Osteoblast (primary cell): ENCODE data around the gene UBE2N. TPM values are rescaled to one million over a fixed set of nuclear protein-coding genes. Genes with fewer than 3 reads are reported as not detected.
"Not testable (repeated sequence)": the region's sequence is repeated elsewhere in the genome, so short reads cannot be mapped to it uniquely, and the experiment has no call there.

Experiments used
- DNase-seq: peaks from one replicate; pipeline ENCODE4 v3.0.0; 2011; ENCODE audit warnings: low spot score, mixed read lengths; ENCODE audit not compliant: insufficient read length; ENCODE audit errors: missing footprints
- H2AFZ ChIP-seq: 2 replicates; pipeline ENCODE4 v1.6.0; 2011; ENCODE audit warnings: mild to moderate bottlenecking, low read length
- H3K27ac ChIP-seq: 2 replicates; pipeline ENCODE4 v1.5.1; 2011; ENCODE audit warnings: mild to moderate bottlenecking, low read depth, low read length, moderate library complexity
- H3K27me3 ChIP-seq: 2 replicates; pipeline ENCODE4 v1.6.0; 2012; ENCODE audit warnings: mild to moderate bottlenecking, control low read depth, inconsistent platforms, low read length, moderate library complexity; ENCODE audit not compliant: insufficient read depth
- H3K36me3 ChIP-seq: 2 replicates; pipeline ENCODE4 v1.5.1; 2011; ENCODE audit warnings: mild to moderate bottlenecking, low read length, control low read depth, moderate library complexity; ENCODE audit not compliant: insufficient read depth
- H3K4me1 ChIP-seq: 2 replicates; pipeline ENCODE4 v1.5.1; 2011; ENCODE audit warnings: mild to moderate bottlenecking, low read length, control low read depth, moderate library complexity; ENCODE audit not compliant: insufficient read depth
- H3K4me2 ChIP-seq: 2 replicates; pipeline ENCODE4 v1.6.0; 2011; ENCODE audit warnings: mild to moderate bottlenecking, low read length; ENCODE audit not compliant: insufficient read depth
- H3K4me3 ChIP-seq: fragments of 200-600 bp; sonication (generic); 3 replicates; pipeline ENCODE4 v1.5.1; 2012; ENCODE audit warnings: mild to moderate bottlenecking, low read length, inconsistent platforms; ENCODE audit not compliant: insufficient read depth
- H3K79me2 ChIP-seq: 2 replicates; pipeline ENCODE4 v1.6.0; 2012; ENCODE audit warnings: mild to moderate bottlenecking, low read length, control low read depth, inconsistent platforms; ENCODE audit not compliant: insufficient read depth
- H3K9me3 ChIP-seq: 2 replicates; pipeline ENCODE4 v1.5.1; 2011; ENCODE audit warnings: low read depth, low read length, control low read depth
- H4K20me1 ChIP-seq: 2 replicates; pipeline ENCODE4 v1.6.0; 2012; ENCODE audit warnings: mild to moderate bottlenecking, low read length, control low read depth; ENCODE audit not compliant: insufficient read depth
- total RNA-seq: library from RNA; depleted of rRNA; stranded (reverse); fragments of >200 nt; gene quantifications from 2 replicates; pipeline ENCODE4 v1.2.3, GENCODE V29; 2012
- TF ChIP-seq, protein P1 (sequence below): IDR thresholded peaks from 2 replicates; pipeline ENCODE4 v1.5.1; 2011; ENCODE audit warnings: mild to moderate bottlenecking, low read depth, low read length, moderate library complexity; ENCODE audit errors: extremely low read depth

The UBE2N gene
- total RNA-seq, 1 donor: 44.2 TPM

DNA sequence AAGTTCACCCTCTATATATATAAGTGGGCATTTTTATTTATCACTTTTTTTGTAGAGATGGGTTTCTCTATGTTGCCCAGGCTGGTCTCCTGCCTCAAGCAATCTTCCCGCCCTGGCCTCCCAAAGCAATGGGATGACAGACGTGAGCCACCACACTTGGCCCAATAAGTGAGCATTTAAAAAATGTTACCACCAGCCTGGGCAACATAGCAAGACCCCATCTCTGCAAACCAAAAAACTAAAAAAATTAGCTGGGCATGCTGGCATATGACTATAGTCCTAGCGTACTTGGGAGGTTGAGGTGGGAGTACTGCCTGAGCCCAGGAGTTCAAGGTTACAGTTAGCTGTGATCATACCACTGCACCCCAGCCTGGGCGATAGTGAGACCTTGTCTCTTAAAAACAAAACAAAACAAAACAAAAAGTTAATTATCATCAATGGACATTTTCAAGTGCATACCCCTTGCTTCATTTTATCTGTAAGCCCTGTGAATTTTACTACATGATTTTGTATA, 23.7 kb downstream of the UBE2N start:
- TF ChIP-seq, protein P1, sequence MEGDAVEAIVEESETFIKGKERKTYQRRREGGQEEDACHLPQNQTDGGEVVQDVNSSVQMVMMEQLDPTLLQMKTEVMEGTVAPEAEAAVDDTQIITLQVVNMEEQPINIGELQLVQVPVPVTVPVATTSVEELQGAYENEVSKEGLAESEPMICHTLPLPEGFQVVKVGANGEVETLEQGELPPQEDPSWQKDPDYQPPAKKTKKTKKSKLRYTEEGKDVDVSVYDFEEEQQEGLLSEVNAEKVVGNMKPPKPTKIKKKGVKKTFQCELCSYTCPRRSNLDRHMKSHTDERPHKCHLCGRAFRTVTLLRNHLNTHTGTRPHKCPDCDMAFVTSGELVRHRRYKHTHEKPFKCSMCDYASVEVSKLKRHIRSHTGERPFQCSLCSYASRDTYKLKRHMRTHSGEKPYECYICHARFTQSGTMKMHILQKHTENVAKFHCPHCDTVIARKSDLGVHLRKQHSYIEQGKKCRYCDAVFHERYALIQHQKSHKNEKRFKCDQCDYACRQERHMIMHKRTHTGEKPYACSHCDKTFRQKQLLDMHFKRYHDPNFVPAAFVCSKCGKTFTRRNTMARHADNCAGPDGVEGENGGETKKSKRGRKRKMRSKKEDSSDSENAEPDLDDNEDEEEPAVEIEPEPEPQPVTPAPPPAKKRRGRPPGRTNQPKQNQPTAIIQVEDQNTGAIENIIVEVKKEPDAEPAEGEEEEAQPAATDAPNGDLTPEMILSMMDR: no peak
- Histone ChIP-seq H3K27ac (no peak overlapping the region), H3K27me3 (no peaks in the 10 kb centered on the region), H3K79me2 (peaks cover 96% of the 10 kb centered on the region), H3K4me3 (no peak overlapping the region), H2AFZ (no peak overlapping the region), H3K4me1 (peaks cover 20% of the 10 kb centered on the region), H3K9me3 (no peaks in the 10 kb centered on the region), H3K4me2 (no peak overlapping the region), H3K36me3 (no peaks in the 10 kb centered on the region), H4K20me1 (peaks cover 5% of the 10 kb centered on the region)
- no peak for DNase-seq

DNA sequence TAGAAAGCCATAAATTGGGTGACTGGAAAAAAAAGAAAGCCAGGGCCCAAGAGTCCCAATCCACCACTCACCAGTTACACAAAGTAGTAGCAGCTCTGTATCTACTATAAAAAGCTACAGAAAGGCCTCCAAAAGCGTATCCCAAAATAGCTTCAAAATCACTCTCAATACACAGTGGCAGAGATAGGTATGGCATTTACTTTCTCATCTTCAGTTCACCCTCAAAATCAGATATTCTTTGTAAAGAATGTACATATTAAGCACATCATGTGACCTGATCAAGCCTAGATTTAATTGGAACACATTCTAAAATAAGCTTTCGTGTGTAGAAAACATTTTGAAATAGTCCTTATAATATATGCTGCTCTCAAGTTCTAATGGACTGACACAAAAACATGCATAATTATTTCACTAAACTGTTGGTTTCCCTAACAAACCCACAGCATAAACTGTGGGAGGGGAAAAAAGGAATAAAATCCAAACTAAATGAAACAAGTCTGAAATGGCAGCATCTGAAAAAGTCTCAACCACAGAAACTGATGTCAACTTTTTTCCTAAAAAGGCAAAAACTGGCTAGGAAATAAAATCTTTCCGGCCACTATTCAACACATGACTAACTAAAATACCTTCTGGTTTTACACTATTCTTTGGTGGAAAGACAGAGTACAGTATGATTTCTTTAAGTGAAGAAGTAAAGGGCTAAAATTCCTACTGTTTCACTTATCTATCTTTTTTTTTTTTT, 25.9 kb downstream of the UBE2N start:
- H3K79me2 ChIP-seq: peaks cover 94% of the 10 kb centered on the region
- no peak overlapping the region for H2AFZ ChIP-seq
- TF ChIP-seq, protein P1: no peak
- DNase-seq: peak; percentile 51
- H3K4me3 ChIP-seq: peak overlapping the region; percentile 8
- H3K36me3 ChIP-seq: no peaks in the 10 kb centered on the region
- H3K27me3 ChIP-seq: no peaks in the 10 kb centered on the region
- peak overlapping the region; percentile 82 for H3K27ac ChIP-seq
- peaks cover 3% of the 10 kb centered on the region for H4K20me1 ChIP-seq
- no peaks in the 10 kb centered on the region for H3K9me3 ChIP-seq
- peaks cover 20% of the 10 kb centered on the region for H3K4me1 ChIP-seq
- peak overlapping the region; percentile 73 for H3K4me2 ChIP-seq

DNA sequence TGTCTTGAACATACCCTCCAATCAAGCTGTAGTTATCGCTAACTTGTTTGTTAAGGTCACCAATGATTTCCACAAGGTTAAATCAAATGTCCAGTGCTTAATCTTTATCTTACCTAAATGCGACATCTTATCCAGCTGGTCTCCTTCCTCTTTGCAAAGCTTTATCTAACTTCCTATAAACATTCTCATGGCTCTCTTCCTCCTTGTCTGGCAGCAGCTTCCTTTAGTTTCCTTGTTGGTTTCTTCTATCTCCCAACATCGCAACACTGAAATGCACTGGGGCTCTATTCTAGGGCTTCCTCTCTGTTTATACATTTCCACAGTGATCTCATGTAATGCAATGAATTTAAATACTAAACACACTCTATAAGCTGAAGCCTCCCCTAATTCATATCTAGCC, 28.7 kb downstream of the UBE2N start:
- H2AFZ ChIP-seq: no peak overlapping the region
- H3K27ac ChIP-seq: no peak overlapping the region
- TF ChIP-seq, protein P1: no peak
- H3K4me3 ChIP-seq: no peak overlapping the region
- no peak overlapping the region for H3K4me2 ChIP-seq
- no peaks in the 10 kb centered on the region for H3K9me3 ChIP-seq
- no peak for DNase-seq
- H3K36me3 ChIP-seq: peaks cover 9% of the 10 kb centered on the region
- H3K27me3 ChIP-seq: no peaks in the 10 kb centered on the region
- no peaks in the 10 kb centered on the region for H4K20me1 ChIP-seq
- peaks cover 78% of the 10 kb centered on the region for H3K79me2 ChIP-seq
- peaks cover 30% of the 10 kb centered on the region for H3K4me1 ChIP-seq

DNA sequence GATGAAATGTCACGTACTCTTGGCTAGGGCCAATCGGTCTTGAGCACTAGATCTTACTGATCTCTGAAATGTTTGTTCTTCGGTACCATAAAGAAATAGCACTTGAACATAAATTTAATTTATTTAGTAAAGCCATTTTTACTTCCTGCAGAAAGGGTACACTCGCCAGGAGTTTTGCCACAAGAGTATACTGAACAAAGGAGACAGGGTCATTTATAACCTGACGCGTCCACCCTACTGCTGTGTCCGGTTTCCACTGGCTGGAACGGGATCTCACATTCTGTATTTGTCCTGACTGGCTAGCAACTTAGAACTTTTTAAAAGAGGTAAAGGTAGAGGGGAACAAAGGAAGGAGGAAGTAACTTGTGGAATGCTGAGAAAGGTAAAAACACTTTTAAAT, 29.4 kb downstream of the UBE2N start:
- peaks cover 72% of the 10 kb centered on the region for H3K79me2 ChIP-seq
- not testable (repeated sequence) for H4K20me1 ChIP-seq, DNase-seq, H3K4me2 ChIP-seq, H2AFZ ChIP-seq, H3K4me3 ChIP-seq, H3K27me3 ChIP-seq, H3K27ac ChIP-seq, H3K9me3 ChIP-seq
- peaks cover 30% of the 10 kb centered on the region for H3K4me1 ChIP-seq
- H3K36me3 ChIP-seq: peaks cover 10% of the 10 kb centered on the region

DNA sequence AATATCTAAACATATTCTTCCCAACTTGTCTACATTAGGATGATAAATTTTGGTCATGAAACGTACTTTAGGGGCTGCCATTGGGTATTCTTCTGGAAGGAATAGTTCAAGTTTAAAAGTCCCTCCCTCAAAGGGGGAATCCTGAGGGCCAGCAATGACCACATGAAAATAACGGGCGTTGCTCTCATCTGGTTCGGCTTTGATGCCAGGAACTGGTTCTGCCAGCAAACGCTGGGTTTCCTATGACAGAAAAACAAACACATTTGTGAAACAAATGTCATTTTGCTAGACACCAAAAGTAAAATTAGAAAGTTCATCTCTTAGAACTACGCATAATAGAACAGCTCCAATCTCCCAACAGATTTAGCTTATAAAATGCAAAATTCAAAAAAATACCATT, 30.7 kb downstream of the UBE2N start:
- H3K4me3 ChIP-seq, H3K4me2 ChIP-seq, DNase-seq, H3K27ac ChIP-seq, H4K20me1 ChIP-seq, H3K9me3 ChIP-seq, H2AFZ ChIP-seq, H3K27me3 ChIP-seq: not testable (repeated sequence)
- Histone ChIP-seq H3K79me2 (peaks cover 64% of the 10 kb centered on the region), H3K4me1 (peaks cover 20% of the 10 kb centered on the region), H3K36me3 (peaks cover 18% of the 10 kb centered on the region)

DNA sequence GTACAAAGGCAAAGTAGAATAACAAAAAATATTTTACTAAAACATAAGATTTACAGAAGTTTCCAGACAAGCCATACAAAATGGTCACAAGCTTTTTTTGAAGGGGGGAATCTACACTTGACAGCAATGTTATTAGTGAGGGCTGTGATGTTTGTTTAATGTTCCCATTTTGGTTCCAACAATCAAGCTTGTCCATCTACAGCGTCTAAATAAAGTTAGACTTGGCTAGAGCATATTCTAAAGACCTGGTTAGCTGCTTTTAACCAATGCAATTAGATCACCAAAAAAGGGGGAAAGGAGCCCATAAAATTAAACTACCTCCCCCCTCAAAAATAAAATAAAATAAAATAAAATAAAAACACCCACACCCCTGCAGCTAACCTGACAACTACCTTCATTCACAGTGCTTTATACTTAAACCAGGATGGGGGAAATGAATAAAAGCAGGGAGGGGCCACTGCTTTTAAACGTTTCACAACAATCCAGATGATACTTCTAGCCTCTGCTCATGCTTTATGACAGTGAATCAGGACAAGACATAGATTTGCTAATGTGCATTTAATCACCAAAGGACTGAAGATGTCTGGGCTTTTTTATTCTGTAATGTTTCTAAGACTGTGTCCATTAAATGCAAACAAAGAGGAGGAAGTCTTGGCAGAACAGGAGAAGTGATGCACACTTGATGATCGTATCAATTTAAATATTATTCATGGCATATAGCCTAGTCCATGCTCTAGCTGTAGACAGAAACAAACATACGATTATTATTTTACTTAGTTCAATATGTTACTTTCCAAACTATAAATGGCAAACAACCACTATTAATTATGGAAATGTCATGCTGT, 32.2 kb downstream of the UBE2N start:
- H2AFZ ChIP-seq, DNase-seq, H3K4me3 ChIP-seq, H3K27me3 ChIP-seq, H3K9me3 ChIP-seq, H3K4me2 ChIP-seq, H4K20me1 ChIP-seq: not testable (repeated sequence)
- Histone ChIP-seq H3K4me1 (peaks cover 10% of the 10 kb centered on the region), H3K36me3 (peaks cover 20% of the 10 kb centered on the region), H3K79me2 (peaks cover 50% of the 10 kb centered on the region), H3K27ac (peak overlapping the region; percentile 7)
